ENCODE measurements around the gene UQCR11. TPM values are rescaled to one million over a fixed set of nuclear protein-coding genes. Genes with fewer than 3 reads are reported as not detected.

Gene UQCR11
- total and polyA plus RNA-seq, 2 of the 8 experiments (the other 6 are each of a cell fraction or from before 2014, with no cell fraction given), result 162 to 171 TPM

DNA sequence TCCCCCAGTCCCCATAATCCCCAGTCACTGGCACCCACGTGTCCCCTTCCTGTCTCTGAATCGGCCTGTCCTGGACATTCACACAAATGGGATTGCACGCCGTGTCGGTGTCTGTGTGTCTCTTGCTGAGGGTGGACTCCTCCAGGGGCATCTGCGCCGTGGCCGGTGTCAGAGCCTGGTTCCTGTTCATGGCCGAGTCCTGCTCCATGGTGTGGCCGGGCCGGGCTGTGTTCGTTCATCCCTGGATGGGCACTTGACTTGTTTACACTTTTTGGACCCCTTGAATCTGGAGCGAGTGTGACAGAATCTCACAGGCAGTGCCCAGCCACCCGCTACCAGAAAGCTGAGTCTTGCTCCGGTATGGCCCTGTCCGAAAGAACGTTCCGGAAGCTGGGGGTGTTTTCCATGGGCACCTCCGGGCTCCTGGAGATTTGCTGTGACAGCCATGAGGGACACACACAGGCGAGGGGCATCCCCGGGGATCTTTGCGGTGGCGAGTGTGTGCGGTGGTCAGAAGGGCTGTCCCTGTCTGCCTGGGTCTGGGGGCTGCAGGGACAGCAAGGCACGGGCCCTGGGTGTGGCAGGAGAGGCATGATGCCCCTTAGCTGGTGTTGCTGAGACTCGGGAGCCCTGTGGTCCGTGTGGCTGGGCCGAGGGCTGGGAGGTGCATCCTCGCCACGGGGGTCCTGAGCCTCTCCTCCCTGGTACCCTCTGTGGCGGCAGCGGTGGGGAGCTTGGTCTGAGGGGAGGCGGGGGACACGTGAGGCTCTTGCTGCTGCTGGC, 30.7 kb downstream of the UQCR11 start:
- Histone ChIP-seq H3K27me3 (replicated peaks in 1 of 4; ENCODE audit: control insufficient read depth in 3 of 4, extremely low read depth in 1 of 4, insufficient read depth in 3 of 4, low read length in 3 of 4) (peaks cover 0 to 14% (median 4%) of the 10 kb centered on the region in 4 experiments; a peak in 3 of 7 replicates), H3K79me2 (ENCODE audit: control insufficient read depth in 1 of 2, insufficient read depth in 2 of 2, low read length in 2 of 2) (no peaks in the 10 kb centered on the region), H2BK5ac (ENCODE audit: low read depth, low read length) (no peak overlapping the region), H2BK15ac (ENCODE audit: low read length) (no peak overlapping the region), H3K36me3 (ENCODE audit: control insufficient read depth in 2 of 4, insufficient read depth in 4 of 4, low read length in 3 of 4) (peaks cover 3 to 28% (median 15%) of the 10 kb centered on the region in 4 experiments; a peak in 6 of 8 replicates), H3K56ac (replicated peaks; ENCODE audit: insufficient read length, low read depth, low read length) (no peak overlapping the region), H3K79me1 (ENCODE audit: low read depth, low read length) (no peaks in the 10 kb centered on the region; the same call in 1 of the 2 replicates), H3K4me2 (ENCODE audit: insufficient read depth in 1 of 2, low read depth in 2 of 2, low read length in 2 of 2) (no peak overlapping the region), H3K23ac (ENCODE audit: insufficient read length) (no peak overlapping the region), H2AFZ (ENCODE audit: low read length) (no peak overlapping the region), H4K8ac (ENCODE audit: extremely low read depth, insufficient read depth, low read length) (no peak overlapping the region), H2BK120ac (replicated peaks; ENCODE audit: low read depth, low read length) (no peak overlapping the region), H3K9ac (replicated peaks in 1 of 4; ENCODE audit: extremely low read depth in 1 of 4, low read depth in 3 of 4, low read length in 3 of 4) (no peak overlapping the region), H3K23me2 (ENCODE audit: low read depth, low read length) (no peaks in the 10 kb centered on the region), H3K27ac (ENCODE audit: low read depth, low read length) (no peak overlapping the region), H3K4ac (replicated peaks; ENCODE audit: insufficient read length, low read depth, low read length) (no peak overlapping the region), H3K4me1 (replicated peaks in 1 of 4; ENCODE audit: control insufficient read depth in 3 of 4, insufficient read depth in 4 of 4, low read length in 3 of 4) (peaks cover 0 to 1% (median 0%) of the 10 kb centered on the region in 4 experiments; a peak in 1 of 7 replicates), H3K18ac (ENCODE audit: extremely low read depth, low read length) (no peak overlapping the region; the same call in 1 of the 2 replicates), H3K14ac (ENCODE audit: insufficient read length) (no peak overlapping the region), H2AK5ac (ENCODE audit: low read depth, low read length) (no peak overlapping the region), H2BK12ac (ENCODE audit: low read depth, low read length) (no peak overlapping the region), H3K9me3 (ENCODE audit: insufficient read depth in 2 of 2, low read depth in 1 of 2, low read length in 1 of 2) (no peaks in the 10 kb centered on the region), H4K20me1 (replicated peaks in 1 of 2; ENCODE audit: control insufficient read depth in 1 of 2, insufficient read depth in 2 of 2, low read length in 2 of 2) (peaks cover 0 to 13% of the 10 kb centered on the region in 2 experiments), H3K4me3 (ENCODE audit: extremely low read depth in 1 of 4, insufficient read depth in 2 of 4, low read depth in 3 of 4, low read length in 4 of 4) (no peak overlapping the region), H2BK20ac (ENCODE audit: low read length) (no peak overlapping the region), H4K91ac (replicated peaks; ENCODE audit: insufficient read length, low read length) (no peak overlapping the region), H4K5ac (ENCODE audit: insufficient read length, low read depth, low read length) (no peak overlapping the region)
- DNase-seq (ENCODE audit: low read depth in 1 of 2, low spot score in 2 of 2) (no peak), FAIRE-seq (no peak)
- WGBS, 2 experiments (ENCODE audit: extremely low coverage in 1 of 2, insufficient coverage in 1 of 2, insufficient read length in 1 of 2, insufficient replicate concordance in 2 of 2, low coverage in 1 of 2, low lambda C conversion rate in 2 of 2, missing lambda C conversion rate in 1 of 2), result 93% methylated on average over 34 of the region's 34 CpGs; no CpG with 5 or more reads in 1 of the 2 experiments
- POLR2A ChIA-PET (ENCODE audit: partially characterized antibody), result interaction anchor here (0.9 to 8.8 kb wide), 7 partner anchors 7 to 305 kb away, joined by 3 to 148 read pairs (median 4); partner anchors contain the start of genes CIRBP, MBD3 and MEX3D
- CTCF ChIA-PET (ENCODE audit: partially characterized antibody), result interaction anchor here (1.1 to 2.3 kb wide), 3 partner anchors 11 to 29 kb away, joined by 3 to 9 read pairs (median 3); no protein-coding TSS in a partner anchor
- no peak for TF ChIP-seq NRF1 (IDR thresholded peaks at IDR 0.05; ENCODE audit: low read depth, low read length)
- TF ChIP-seq ATF3 (IDR thresholded peaks at IDR 0.05; ENCODE audit: insufficient read depth, low read depth, low read length), result no peak
- TF ChIP-seq FOSL1 (IDR thresholded peaks at IDR 0.05; ENCODE audit: insufficient read depth, low read depth, low read length), result no peak
- no peak for TF ChIP-seq MAX (IDR thresholded peaks at IDR 0.05)
- TF ChIP-seq MAFK (IDR thresholded peaks at IDR 0.05; ENCODE audit: low read depth, low read length), result no peak
- TF ChIP-seq RAD21 (IDR thresholded peaks at IDR 0.05 in 1 of 2, conservative IDR thresholded peaks at IDR 0.05 in 1 of 2; ENCODE audit: low read depth in 2 of 2, low read length in 2 of 2), result no peak
- no peak for TF ChIP-seq SP2 (IDR thresholded peaks at IDR 0.05; ENCODE audit: low read length)
